C1 segment of cervical spinal cord (tissue), 14 donors: ENCODE data around the gene SAP130.
"Not testable (repeated sequence)": the region's sequence is repeated elsewhere in the genome, so short reads cannot be mapped to it uniquely, and the experiment has no call there.

ENCODE experiments used
- DNase-seq, 14 donors: peaks; one replicate each; lab custom pipeline; 2025; lab: John Stamatoyannopoulos, UW

The SAP130 gene

DNA sequence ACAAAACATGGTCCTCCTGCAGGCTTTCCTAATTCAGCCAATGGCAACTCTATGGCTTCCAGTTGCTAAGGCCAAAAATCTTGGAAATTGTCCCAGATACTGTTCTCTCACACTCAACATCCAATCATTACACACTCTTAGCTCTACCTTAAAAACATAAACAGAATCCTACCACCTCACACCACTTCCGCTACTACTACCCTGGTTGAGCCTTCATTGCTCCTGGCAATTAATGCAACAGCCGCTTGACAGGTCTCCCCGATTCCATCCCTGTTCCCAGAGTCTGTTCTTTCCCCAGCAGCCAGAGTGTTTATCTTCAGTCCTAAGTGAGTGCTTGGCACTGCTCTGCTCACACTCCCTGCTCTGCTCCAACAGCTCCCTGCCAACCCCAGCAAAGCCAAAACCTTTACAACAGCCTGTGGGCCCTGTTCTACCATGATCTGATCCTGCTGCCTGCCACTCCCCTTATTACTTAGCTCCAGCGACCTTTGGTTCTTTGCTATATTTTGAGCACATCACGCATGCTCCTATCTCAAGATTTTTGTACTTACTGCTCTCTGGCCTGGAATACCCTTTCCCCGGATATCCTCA is 74.6 kb downstream of the SAP130 start:
- DNase-seq, result peak in 10 of 14 donors; percentile 2 to 63 (median 14)

DNA sequence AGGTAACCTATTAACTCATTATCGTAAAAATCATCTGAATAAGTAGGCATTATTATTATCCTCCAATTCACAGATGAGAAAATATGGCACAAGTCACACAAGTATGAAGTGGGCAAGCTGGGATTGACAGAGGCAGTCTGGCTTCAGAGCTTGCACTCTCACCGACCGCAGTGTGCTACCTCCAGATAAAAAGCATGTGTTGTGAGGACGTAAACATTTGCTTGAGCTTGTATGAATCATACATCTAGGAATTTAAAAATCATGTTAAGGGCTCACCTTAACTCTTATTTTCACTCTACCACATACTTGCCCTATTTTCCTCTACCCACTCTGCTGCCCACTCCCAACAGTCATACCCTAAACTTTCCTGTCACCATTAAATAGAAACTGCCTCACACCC is 76.8 kb downstream of the SAP130 start:
- no peak for DNase-seq

DNA sequence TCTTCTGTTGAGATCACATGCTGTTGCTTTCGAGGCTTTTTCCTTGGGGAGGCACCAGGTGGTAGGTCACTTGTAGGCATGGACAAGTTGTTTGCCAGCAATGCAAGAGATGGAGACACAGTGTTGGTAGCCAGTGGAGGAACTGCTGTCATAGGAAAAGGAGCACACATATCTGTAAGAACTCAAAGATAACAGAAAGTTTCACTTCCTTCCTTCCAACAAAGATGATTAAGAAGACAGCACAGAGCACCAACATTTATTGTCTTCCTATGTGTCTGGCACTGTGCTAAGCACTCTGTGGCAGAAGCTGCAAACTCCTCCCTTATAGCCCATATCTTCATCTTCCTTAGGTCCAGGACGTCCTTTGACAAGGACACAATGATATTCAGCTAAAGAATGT is 77.6 kb downstream of the SAP130 start:
- no peak for DNase-seq

DNA sequence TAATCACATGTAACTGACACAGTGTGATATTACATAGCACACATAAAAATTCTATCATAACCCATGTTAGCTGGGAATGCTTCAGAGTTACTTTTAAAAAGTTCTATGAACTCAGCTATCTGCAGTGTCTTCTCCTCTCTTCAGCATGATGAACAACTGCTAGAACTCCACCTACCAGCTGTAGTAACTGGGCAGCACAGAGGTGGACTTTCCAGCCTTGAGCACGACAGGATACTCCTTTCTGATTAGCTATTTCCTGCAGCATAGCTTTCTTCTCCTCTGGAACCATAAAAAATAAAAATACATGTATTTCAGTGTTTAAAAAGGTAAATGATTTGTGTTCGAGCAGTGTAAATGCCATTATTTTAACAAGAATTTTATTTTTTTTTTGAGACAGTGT is 82.6 kb downstream of the SAP130 start:
- DNase-seq, result no peak

DNA sequence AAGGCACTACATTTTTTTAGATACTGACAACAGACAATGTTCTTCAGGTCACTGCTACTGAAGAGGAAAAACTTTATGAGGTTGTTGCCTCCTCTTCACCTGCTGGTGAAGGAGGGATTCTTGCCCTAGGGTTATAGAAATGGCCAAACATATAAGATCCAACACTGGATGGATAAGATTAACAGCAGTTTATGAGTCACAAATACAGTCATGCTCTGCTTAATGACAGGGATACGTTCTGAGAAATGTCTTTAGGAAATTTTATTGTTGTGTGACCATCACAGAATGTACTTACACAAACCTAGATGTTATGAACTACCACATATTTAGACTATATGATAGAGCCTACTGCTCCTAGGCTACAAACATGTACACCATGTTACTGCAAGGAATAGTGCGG is 84.7 kb downstream of the SAP130 start:
- no peak for DNase-seq

DNA sequence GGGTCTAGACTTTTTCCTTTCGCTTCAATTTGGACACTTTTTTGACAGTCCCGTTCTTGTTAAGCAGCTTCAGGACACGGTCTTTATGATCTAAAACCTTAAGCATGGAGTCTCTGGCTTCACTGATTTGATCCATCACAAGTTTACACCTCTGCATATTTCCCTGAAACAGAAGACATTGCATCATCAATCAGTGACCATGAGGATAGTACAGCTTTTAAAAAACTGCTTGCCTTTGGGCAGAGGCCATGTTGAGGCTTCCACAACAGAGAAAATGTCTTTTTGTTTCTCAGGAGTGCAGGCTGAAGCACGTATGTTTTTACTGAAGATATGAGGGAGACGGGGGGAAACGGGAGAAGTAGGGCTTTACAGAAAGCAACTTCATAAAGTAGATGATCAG is 85.9 kb downstream of the SAP130 start:
- DNase-seq, result no peak

DNA sequence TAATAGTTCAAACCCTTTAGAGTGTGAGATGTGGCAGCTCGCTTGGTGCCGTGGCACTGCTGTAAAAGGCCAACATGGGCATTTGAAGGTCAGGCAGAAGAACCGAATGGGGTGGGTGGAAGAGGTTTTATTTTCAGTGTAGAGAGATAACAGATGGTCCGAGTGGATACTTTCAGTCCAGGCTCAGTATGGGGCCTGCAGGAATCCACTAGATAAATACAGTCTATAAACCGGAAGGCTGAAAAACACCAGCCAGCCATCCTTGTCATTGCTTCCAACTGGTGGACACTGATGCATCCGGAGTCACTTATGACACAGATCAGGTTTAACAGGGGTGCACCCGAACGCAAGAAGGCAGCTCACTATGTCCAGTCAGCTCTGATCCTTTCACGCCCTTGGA is 86.4 kb downstream of the SAP130 start:
- DNase-seq, result peak in 1 of 14 donors; percentile 67

DNA sequence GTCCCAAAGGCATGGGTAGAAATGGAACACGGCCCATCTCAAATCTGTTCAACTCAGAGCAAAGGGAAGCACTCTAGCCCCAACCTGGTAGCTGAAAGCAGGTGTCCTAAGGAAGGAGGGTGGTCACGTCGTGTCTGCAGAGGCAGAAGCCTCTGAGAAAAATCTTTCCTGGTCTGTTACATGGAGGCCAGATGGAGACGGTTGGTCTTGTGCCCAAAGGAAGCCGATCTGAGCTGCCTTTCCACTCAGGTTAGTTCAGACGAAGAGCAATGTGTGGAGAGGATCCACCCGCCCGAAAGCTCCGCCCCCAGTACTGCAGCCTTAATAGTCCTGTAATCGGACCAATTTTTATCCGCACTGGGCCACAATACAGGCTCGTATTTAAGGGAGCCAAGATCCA is 87.2 kb downstream of the SAP130 start:
- peak in 1 of 14 donors; percentile 85 for DNase-seq

DNA sequence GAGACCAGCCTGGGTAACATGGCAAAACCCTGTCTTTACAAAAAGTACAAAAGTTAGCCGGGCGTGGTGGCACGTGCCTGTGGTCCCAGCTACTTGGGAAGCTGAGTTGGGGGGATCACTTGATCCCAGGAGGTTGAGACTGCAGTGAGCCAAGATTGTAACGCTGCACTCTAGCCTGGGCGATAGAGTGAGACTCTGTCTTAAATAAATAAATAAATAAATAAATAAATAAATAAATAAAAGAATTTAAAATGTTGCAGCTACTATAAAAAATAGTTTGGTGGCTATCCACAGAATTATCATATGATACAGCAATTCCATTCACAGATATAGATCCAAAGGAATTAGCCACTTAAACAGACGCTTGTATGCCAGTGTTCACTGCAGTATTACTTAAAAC is 92.5 kb downstream of the SAP130 start:
- no peak for DNase-seq

DNA sequence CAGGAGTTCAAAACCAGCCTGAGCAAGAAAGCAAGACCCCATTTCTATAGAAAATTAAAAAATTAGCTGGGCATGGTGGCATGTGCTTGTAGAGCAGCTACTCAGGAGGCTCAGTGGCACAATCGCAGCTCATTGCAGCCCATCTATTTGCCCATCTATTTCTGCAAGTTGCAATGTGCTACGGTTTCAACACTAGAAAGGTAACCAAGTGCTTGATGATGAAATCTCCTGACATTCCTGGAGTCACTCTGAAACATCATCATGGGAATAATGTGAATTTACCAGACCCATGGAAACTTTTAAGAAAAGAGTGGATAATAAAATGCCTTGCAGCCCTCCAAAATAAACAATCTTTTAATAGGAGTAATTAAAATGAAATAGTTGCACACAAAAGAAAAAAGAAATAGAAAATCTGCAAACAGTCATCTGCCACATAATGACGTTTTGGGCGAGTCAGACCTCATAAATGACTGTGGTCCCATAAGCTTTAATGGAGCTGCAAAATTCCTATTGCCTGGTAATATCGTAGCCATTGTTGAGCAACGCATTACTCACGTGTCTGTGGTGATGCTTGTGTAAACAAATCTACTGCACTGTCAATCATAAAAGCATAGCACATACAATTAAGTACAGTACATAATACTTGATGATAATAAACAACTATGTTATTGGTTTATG is 95.5 kb downstream of the SAP130 start:
- DNase-seq, result no peak

DNA sequence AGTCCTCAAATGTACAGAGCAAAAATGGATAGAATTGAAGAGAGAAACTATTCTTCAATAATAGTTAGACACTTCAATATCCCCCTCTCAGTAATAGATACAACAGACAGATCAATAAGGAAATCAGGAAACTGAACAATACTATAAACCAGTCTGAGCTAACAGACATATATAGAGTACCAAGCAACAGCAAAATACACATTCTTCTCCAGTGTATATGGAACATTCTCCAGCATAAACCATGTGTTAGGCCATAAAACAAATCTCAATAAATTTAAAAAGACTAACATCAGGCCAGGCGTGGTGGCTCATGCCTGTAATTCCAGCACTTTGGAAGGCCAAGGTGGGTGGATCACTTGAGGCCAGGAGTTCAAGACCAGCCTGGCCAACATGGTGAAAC is 98.4 kb downstream of the SAP130 start:
- DNase-seq, result no peak

DNA sequence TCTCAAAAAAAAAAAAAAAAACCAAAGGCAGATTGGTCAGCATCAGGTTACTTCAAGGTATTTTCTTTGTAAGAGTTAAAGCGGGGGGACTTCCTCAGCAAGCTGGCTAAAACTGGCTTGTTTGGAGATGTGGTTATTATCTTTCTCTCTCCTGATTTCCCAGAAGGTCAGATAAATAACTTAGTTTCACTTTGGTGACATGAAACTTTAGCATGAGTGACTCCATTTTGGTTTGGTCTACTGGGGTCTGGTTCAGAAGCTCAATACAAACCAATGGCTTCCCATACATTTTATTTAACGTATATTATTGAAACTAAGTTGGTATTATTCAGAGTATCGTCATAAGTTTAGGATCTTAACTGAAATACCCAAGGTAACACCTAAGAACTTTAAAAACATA is 100.5 kb downstream of the SAP130 start:
- no peak for DNase-seq

DNA sequence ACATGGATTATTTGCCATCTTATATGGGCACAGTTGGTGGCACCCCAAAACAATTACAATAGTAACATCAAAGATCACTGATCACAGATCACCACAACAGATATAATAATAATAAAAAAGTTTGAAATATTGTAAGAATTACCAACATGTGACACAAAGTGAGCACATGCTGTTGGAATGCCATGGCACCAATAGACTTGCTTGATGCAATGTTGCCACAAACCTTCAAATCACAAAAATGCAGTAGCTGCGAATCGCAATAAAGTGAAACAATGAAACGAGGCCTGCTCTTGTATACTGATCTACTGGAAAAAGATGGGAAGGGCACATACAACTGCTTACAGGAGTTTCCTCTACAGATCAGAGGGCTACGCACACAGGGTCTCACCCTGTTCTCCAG is 109.9 kb downstream of the SAP130 start:
- DNase-seq, result no peak

DNA sequence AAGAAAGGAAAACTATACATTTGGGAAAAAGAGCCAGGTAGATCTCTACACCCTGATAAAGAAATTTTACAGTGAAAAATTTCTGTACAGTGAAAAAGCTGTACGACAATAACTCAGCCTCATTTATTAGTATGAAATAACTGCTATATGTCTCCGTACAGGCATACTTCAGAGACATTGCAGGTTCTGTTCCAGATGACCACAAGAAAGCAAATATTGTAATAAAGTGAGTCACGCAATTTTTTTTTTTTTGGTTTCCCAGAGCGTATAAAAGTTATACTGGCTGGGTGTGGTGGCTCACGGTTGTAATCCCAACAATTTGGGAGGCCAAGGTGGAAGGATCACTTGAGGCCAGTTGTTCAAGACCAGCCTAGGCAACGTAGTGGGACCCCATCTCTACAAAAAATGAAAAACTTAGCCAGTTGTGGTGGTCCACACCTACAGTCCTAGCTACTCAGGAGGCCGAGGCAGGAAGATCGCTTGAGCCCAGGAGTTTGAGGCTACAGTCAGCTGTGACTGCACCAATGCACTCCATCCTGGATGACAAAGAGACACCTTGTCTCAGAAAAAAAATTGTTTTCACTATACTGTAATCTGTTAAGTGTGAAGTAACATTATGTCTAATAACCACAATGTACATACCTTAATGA is 113.9 kb downstream of the SAP130 start:
- DNase-seq, result no peak

DNA sequence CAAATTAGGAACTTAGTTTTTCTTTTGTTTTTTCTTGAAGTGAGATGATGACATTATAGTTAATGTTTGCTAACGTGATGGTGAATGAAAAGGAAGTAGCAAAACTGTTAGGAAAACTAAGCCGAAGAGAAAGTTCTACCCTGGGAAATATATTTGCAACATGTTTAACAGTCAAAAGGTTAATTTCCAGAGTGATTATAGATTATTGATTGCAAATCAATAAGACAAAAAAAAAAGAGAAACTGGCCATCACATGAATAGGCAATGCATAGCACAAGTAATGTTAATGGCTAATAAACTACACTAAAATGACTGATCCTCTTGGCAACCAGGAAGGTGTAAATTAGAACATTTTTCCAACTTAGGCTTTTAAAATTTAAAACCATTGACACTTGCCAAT is 116.1 kb downstream of the SAP130 start:
- DNase-seq, result no peak

DNA sequence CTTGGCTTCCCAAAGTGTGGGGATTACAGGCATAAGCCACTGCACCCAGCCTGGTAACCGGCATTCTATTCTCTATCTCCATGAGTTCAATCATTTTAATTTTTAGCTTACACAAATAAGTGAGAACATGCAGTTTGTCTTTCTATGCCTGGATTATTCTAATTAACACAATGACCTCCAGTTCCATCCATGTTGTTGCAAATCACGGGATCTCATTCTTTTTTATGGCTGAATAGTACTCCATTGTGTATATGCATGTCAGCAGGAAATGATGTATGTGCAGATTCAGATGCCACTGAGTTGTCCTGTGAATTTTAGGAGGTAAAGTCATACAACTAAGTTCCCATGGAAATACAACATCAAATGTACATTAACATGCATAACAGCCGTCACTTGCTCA is 117.4 kb downstream of the SAP130 start:
- DNase-seq, result no peak

DNA sequence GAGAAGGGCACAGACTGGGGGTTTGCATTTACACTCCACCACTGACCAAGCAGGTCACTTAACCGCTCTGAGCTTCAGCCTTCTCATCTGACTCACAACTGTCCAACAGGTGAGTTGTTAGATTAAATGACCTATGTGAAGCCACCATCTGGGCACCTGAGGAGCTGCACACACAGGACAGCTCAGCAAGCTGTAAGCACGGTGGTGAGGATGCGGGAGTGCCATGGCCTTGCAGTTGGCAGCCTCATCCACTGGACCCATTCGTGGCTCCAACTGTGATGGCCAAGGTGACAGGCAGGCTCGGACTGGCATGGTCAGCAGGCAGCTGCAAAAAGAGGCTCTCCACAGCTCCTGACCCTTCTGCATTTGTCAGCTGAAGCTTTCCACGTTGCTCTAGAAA is 118.8 kb downstream of the SAP130 start:
- no peak for DNase-seq

DNA sequence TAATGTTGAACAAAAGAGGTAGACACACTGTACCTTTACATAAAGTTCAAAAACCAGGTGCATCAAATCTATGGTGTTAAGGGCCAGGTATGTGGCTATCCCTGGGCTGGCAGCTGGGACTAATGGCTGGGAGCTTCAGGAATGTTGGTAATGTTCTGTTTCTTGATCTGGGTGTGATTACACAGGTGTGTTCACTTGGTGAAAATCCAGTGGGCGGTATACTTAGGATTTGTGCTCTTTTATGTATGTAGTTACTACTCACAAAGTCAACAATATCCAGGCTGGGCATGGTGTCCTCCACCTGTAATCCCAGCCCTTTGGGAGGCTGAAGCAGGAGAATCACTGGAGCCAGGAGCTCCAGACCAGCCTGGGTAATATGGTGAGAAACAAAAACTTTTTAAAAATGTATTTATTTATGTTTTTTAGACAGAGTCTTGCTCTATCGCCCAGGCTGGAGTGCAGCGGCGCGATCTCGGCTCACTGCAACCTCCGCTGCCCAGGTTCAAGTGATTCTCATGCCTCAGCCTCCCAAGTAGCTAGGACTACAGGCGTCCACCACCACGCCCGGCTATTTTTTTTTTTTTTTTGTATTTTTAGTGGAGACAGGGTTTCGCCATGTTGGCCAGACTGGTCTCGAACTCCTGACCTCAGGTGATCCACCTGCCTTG is 120.0 kb downstream of the SAP130 start:
- DNase-seq, result not testable (repeated sequence)

DNA sequence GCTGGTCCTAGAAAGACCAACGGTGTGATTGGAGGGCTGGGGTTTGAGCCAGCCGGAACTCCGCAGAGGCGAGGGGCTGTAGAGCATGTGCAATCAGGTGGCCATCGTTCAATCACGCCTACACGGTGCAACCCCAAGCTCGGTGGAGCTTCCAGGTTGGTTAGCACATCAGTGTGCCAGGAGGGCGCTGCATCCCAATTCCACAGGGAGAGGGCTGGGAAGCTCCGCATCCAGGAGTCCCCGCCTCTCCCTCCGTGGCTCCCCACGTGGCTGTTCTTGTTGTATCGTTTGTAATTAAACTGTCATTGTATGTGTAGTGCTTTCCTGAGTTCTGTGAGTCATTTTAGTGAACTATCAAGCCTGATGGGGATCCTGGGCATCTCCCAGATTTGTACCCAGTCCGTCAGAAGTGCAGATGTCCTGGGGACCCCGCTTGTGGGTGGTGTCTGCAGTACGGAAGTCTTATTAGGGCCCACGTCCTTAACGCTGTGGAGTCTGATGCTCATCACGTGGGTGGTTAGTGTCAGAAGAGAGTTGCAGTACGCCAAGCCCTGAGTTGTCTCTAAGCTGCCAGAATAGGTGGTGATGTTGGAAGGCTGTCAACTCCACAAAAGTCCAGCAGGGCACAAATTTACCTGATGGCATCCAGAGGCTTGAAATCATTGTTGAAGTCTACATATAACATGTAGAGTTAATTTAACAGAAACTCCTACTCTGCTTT is 121.5 kb downstream of the SAP130 start:
- DNase-seq, result no peak

DNA sequence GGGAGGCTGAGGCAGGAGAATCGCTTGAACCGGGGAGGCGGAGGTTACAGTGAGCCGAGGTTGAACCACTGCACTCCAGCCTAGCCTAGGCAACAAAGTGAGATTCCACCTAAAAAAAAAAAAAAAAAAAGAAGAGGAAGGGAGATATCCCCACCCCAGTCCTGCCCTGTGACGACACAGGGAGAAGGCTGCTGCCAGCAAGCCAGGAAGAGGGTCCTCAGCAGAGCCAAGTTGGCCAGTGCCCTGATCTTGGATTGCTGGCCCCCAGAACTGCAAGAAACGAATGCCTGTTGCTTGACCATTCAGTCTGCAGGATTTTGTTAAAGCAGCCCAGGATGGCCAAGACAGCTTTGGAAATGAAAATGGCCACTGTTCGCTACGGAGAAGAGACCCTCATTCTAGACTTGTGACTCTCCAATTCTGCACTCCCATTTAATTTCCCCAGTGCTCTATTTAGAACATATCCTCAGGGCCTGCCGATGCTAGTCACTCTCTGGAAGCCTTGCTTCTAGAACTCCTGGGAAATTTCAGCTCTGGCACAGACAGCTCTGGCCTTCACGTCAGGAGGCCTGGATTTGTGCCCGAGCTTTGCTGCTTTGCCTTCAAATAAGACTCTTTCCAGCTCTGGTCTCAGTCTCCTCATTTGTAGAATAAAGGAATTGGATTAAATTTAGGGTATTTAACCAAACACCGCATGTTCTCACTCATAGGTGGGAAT is 126.4 kb downstream of the SAP130 start:
- DNase-seq, result peak in 9 of 14 donors; percentile 4 to 73 (median 25)

DNA sequence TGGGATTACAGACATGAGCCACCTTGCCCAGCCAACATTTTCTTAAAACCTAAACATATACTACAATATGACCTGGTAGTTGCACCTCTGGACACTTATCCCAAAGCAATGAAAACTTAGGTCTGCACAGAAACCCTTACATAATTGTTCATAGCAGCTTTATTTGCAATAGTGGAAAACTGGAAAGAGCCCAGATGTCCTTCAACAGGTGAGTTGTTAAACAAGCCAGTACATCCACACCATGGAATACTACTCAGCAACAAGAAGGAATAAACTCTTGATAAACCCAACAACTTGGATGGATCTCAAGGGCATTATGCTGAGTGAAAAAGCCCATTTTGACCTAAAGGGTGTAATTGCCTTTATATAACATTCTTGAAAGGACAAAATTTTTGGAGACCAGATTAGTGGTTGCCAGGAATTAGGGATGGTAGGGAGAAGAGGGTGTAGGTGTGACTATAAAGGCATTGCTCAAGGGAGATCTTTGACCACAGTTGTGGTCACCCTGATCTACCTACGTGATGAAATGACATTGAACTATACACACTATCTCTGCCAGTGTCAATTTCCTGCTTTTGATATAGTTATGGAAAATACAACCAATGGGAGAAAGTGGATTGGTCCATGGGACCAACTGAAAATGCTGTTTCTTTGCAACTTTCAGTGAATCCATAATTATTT is 130.2 kb downstream of the SAP130 start:
- DNase-seq, result no peak
